IPS-NIHi7 (cell line): ENCODE measurements around the gene RTL1.

Source experiments
- DNase-seq: peaks from one replicate; pipeline ENCODE4 v3.0.0; 2012; ENCODE audit warnings: mixed read lengths; ENCODE audit errors: extremely low spot score

RTL1 gene

DNA sequence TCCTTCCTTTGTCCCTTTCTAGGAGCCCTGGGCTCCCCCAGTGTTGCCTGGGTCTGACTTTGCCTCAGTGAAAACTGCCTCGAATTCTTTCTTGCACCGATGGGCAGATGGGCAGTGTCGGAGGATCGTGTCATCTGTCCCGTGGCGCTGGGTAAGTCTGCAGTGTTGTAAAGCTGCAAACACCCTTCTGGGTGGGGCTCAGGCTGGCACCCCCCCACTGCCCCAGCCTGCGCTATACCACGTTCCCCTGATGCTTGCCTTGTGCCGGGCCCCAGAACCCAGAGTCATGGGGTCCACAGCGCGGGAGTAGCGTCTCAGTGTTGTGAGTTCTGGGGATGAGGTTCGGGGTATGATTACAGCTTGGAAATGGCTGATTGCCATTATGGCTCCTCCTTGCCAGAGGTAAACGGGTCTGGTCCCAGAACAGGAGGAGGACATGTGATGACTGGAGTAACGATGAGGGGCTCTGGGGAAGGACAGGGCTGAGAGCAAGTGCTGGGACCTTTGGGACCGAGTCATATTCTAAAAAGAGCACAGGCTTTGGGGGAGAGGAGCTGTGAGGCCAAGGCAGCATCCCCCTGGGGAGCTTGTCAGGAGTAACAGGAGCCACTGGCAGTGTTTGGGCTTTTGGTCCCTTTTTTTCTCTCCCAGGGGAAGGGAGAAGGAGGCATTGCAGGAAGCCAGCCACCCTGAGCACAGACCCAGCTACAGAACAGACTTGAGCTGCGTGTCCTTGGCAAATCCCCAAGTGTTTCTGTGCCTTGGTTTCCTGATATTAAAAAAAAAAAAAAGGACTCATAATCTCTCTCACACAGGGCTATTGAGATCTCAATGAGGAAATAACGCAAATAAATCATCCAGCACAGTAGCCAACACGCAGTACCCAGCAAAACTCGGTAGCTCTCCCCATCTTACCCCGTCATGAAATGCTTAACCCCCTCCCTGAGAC, 4.3 kb downstream of the RTL1 start:
- DNase-seq: no peak

DNA sequence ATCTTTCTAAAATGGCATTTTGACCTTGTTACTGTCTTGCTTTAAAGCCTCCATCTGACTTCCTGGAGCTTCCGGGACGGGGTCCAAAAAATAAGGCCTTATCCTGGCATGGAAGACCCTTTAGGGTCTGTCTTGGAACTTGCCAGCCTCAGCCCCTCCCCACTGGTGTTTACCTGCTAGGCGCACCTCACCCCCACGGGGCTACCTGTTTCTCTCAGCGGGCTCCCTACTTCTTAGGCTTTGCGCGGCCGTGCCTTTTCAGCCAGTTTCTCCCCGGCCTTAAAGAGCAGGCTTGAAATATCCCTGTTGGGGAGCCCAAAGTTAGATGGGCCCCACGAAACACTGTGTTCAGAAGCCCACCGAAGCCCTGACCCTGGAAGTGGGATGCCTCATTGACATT, 5.1 kb downstream of the RTL1 start:
- no peak for DNase-seq

DNA sequence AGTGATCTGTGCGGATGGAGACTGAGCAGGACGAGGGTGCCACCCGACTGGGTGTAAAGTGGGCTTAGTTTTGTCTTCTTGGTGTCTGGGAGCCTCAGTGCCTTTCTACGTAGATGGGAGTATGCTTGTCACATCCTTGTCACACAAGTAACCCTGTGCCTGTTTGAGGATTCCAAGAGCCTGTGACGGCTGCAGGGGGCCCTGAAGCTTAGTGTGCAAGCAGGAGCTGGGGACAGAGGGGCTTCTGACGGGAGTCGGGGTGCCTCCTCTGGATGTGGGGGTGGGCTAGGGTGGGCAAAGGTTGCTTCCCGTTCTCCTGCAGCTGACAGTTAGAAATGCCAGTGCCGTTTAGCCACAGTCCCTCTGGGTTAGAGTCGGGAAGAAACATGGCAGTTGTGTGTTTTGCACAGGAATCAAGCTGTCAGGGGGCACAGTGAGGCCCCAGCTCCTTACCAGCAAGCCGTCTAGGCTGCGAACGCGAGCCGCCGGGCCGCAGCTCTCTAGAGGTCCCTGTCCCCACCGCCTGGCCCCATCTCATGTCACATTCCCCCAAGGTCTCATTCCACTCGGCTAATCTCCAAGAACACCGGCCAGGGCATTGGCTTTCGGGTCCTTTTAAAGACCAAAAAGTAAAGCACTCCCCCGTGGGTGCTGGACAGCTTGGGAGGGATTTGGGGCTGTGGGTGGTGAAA, 7.0 kb downstream of the RTL1 start:
- no peak for DNase-seq

DNA sequence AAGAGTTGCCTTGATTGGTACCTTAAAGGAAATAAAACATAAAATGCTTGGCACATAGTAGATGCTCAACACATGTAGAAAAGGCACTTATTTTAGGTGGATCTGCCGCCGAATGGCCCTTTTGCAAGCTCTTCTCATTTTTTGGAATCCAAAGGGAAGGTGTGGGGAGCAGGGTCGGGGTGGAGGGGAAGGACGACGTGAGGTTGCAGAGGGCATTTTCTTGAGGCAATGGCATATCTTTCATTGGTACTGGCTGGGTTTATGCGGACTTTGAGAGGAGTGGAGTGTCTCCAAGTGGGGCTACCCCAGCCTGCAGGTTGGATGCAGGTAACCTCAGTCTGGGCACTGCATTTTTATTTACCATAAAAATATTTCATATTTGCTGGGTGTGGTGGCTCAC, 8.1 kb downstream of the RTL1 start:
- no peak for DNase-seq

DNA sequence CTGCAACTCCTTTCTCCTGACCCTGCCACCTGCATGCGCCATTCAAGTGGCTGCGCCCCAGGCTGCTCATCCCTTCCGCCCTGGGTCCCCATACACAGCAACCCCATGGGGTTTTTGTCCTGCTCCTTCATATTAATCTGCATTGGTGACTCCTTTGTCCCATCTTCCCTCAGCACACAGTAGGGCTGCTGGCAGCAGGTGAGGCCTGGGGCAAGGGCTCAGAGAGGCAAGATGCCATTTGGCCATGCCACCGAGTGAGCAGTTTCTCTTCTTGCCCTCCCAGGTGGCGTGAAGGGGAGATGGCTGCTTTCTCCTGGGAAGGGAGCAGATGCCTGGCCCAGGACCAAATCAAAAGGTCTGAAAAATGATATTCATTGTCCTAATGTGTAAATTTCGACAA, 9.1 kb downstream of the RTL1 start:
- no peak for DNase-seq

DNA sequence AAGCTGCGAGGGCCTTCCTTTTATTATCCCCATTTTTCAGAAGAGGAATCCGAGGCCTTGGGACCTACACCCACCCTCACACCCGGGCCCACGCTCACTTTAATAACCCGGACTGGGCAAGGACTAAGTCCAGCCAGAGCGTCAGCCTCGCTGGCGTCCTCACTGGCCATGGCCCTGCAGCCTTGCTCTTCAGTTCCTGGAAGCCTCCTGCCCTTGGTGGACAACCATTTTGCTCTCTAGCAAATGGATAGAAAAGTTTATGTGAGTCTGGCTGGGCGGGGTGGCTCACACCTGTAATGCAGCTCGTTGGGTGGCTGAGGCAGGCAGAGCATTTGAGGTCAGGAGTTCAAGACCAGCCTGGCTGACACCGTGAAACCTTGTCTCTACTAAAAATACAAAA, 9.8 kb downstream of the RTL1 start:
- no peak for DNase-seq

DNA sequence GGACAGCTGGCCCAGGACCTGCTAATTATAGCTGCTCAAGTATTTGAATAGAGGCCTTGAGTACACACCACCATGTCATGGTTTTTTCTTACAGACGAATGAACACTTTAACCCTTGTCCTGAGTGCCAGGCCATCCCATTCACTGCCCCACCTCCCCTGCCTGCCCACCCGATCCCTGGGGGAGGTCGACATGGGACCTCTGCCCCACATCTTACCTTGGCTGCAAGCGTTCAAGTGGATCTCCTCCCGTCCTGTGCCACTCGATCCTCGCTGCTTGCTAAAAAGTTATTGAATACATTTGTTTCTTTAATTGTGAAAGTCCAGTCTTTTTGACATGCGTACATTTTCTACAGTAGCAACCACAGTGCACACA, 10.3 kb downstream of the RTL1 start:
- DNase-seq: no peak

DNA sequence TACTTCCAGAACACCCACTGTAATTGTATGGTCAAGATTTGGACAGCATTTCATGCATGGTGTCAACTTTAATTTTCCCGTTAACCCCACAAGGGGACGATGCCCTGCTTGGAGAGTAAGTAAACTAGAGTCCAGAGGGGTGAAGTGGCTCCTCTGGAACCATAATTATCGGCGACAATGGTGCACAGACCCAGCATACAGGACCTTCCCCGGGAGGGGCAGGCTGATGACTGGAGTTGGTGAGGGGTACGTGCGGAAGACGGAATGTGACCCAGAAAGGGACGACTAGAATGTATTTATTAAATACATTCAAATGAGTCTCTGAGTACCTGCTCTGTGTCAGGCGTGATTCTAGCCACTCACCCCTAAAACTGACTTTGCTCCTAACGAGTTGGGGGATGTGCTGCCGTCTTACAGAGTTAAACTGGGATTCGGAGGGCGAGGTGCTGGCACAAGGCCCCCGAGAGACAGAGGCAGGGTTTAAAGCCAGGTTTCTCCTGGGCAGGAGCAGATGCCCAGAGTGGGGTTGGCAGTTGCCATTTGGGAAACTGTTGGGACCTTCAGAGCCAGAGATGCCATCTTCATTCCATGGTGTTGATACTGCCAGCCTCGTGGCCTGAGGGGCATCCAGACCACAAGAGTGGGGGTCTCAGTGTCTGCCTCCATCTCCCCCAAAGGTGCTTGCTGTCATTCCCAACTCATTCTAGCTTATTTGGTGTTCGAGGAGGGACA, 10.9 kb downstream of the RTL1 start:
- DNase-seq: no peak

DNA sequence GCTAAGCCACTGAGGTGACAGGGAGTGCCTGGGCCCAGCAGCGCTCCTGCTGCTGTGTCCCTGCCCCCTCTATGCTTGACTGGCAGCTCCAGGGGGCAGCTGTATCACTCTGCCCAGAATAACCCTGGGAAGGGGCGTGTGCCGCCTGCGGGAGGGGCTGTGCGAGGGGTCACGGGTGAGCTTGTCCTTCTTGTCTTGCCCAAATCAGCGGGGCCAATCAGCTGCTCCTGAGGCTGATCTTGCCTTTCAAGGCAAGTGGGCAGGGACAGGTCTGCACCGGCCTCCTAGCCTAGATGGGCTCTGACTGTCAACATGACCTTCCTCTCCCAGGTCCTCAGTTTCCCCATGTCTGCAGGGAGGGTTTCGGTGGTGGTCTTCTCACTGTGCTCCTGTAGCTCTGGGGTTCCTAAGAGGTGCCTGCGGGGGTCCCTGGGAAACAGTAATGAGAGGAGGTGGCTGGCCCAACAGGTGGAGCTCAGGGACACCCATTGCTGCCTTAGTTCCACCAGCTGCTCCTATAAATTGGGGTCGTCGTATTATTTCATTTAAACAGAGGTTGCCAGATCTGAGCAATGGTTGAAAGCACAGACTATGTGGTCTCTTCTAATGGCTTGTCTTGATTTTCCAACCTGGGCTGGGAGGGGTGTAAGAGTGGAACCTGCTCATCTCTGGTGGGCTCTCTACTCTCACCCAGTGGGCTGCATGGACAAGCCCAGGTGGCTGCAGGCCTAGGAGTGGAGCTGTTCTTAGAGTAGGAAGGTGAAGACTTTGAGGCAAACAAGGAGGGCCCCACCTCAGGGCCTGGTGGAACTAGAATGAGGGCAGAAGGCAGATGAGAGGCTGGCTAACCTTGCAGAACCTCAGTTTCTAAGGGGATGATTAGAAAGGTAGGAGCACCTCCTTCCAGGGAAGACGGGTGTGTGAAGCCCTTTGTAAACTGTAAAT, 11.7 kb downstream of the RTL1 start:
- DNase-seq: no peak

DNA sequence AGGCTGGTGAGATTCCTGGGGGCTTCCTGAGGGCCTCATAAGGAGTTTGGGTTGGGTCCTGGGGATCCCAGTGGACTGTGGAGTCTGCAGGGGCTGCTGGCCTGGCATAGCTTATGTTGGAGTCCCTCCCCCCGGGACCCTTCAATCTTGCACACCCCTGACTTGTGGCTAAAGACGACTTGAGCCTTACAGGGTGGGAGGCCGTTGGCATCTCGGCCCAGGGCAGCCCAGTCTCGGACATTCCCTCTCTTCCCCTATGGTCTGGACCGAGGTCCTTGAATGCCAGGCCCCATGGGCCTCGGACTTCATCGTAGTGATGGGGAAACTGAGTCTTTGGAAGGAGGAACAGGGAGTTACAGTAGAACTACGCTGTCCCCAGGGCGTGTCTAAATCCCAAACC, 12.5 kb downstream of the RTL1 start:
- no peak for DNase-seq

DNA sequence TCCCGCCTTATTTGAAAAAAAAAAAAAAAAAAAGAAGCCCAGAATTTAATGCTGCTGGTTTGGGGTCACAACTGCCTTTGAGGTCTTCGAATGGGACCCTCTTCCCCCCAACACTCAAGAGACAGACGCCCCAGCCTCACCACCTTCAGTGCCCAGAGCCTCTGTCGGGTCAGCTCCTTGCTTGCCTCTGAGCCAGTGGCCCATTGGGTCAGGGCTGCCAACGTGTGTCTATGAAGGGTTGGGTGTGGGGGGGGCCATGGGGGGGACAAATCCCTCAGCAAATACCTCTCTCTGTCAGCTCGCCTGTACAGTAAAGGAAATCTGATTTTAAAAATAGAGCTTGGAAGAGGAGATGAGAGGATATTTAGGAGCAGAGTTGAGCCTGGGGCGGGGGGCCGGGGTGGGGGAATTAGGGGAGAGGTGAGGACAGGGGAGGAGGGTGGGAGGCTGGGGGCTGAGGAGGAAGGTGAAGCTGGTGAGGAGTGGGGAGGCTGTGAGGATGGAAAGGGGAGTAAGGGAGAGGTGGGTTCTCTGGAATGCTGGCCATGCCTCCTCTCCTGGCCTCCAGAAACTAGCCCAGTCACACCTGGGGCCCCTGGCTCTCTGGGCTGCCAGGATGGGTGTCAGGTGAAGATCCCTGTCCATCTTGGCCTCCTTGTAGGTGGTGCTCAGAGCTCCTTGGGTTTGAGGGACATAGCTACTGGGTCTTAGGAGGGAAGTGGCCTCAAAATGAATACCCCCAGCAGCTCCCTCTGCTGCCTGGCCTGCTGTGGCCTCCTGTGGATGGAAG, 13.3 kb downstream of the RTL1 start:
- no peak for DNase-seq

DNA sequence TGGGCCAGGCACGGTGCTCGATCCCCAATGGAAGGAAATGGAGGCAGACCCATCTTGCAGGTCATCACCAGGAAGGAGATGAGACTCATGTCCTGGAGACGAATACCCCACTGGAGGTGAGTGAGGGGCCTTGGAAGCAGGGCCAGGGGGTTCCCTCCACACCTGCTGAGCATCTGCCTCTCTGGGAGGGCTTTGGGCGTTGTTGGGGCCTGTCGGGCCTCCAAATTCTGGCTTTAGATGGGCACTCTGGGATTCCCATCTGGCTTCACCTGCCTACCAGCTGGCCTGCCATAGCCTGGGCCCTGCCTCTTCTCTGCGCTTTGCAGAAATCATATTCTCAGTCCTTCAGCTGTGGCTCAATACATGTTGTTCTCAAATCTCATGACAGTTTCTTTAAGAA, 13.9 kb downstream of the RTL1 start:
- no peak for DNase-seq

DNA sequence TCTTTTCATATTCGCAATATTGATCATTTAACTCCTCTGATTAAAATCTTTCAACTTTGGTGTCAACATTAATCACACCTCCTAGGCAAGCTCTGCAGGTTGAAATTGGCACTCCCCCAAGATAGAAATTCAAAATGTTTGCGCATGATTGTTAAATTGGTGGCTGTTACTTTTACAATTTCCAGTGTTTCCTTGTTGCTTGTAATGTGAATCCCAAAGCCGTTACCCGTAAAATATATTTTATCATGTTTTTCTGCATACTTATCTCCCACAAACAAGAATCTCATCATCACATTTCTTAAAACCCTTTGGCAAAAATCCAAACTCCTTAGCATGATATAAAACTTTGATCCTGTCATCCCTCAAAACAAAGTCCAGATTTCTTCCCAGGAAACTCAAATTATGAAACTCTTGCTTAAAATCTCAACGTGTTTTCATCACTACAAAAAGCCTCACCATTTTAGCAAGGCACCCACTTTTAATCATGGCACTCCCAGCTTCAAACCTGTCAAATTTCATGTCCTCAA, 14.7 kb downstream of the RTL1 start:
- no peak for DNase-seq

DNA sequence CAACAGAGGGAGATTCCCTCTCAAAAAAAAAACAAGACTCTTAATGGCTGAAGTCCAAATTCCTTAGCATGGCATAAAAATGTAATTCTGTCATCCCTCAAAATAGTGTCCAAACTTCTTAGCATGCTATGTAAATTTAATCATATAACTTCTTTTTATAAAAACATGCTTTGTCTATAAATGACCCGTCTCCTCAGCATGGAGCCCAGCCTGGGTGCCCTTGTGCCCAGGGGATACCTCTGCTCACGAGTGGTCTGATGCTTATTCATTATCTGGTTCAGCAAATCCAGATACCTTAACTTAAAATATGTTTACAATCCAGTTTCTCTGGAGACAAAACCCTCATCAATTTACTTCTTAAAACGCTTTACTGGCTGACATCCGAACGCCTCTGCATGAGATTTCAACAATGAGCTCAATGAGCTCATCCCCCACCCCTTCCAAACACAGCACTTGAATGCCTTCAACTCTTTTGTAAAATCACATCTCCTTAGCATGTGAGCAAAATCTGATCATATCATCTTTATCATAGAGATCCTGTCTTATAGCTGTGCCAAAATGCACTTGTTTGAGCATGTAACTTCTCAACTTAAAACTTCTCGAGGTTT, 15.7 kb downstream of the RTL1 start:
- no peak for DNase-seq

DNA sequence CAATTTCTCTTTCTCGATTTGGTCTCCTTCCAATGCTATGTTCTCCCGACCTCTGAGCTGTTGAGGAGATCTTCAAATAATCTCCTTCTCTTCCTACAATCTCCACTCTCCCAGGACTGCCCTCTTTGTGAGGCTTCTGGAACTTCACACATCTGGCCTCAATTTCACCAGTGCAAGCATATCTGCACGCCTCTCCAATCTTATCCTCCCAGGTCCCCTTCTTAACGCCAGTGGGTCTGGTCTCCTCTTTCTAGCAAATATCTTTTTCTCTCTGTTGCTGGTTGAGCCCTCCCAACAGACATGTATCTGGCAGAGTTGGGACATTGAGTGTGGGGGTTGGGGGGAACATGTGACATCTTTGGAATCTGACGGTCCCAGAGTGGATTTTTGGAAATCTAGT, 17.9 kb downstream of the RTL1 start:
- no peak for DNase-seq

DNA sequence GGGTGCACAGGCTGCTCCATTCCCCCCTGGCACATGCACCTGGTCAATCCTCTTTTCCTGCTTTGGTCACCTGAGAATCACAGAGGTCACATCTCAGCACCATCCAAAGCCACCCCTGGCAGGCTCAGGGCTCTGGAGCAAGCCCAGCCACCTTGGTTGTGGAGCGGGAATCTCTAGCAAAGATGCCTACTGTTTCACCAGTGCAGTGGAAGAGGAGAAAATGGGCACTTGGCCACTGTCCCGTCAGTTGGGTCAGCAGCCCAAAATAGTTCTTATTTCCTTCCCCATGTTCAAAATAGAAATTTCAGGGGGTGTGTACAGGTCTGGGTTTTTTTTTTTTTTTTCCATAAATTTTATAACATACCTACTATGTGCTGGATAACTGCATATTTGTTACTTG, 18.3 kb downstream of the RTL1 start:
- no peak for DNase-seq

DNA sequence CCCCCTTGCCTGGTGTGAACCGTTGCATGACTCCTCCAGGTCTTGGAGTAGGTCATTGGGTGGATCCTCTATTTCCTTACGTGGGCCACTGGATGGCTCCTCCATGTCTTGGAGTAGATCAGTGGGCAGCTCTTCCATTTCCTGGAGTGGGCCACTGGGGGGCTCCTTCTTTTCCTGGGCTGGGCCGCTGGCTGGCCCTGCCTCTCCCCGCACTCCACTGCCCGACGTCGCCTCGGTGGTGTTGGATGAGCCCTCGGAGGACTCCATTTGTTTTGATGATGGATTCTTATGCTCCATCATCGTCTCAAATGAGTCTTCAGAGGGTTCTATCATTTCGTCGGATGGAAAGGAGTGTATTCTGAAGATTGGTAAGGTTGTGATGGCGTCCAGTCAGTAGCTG, 19.1 kb downstream of the RTL1 start:
- DNase-seq: no peak

DNA sequence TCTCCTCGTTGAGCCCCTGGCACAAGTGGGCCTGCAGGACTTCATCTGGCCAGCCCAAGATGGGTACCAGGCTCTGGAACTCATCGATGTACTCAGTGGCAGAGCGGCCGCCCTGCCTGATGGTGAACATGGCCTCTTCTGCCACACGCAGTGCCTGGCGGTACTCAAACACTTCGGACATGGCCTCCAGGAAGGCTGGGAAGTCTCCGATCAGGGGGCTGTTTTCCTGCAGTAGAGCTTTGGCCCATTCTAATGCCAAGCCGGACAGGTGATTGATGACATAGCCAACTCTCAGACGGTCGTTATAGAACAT, 19.8 kb downstream of the RTL1 start:
- DNase-seq: no peak

DNA sequence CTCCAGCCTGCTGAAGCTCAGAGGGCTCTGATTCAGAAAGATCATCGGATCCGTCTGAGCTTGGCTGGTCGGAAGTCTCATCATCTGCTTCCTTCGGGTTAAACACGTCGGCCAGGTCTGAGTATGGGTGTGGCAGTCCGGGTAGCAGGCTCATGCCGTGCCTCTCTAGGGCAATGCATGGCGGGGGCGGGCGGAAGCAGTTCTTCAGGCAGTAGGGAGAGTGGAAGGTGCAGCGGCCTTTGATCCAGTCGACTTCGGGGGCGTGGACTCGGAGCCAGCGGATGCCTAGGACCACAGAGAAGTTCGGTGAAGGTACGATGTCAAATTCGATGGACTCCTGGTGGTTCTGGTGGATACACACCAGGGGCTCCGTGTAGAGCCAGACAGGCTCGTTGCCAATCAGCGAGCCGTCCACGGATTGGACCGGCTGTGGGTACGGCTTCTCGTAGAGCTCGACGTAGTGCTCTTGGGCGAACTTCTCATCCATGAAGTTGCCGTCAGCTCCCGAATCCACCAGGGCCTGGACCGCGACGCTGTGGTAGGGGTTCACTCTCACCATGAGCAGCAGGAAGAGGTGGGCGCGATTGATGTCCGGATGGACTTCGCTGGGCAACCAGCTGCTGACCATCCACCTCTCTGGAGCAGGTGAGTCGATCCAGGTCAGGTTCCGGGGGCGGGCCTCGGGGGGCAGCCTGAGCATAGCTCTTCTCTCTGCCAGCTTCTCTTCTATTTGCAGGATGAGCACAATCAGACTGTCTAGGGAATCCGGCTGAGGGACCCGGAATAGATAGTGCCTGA, 20.3 kb downstream of the RTL1 start:
- DNase-seq: no peak
